ENCODE data around the gene UACA.
"Not testable (repeated sequence)": the region's sequence is repeated elsewhere in the genome, so short reads cannot be mapped to it uniquely, and the experiment has no call there.

UACA gene

DNA sequence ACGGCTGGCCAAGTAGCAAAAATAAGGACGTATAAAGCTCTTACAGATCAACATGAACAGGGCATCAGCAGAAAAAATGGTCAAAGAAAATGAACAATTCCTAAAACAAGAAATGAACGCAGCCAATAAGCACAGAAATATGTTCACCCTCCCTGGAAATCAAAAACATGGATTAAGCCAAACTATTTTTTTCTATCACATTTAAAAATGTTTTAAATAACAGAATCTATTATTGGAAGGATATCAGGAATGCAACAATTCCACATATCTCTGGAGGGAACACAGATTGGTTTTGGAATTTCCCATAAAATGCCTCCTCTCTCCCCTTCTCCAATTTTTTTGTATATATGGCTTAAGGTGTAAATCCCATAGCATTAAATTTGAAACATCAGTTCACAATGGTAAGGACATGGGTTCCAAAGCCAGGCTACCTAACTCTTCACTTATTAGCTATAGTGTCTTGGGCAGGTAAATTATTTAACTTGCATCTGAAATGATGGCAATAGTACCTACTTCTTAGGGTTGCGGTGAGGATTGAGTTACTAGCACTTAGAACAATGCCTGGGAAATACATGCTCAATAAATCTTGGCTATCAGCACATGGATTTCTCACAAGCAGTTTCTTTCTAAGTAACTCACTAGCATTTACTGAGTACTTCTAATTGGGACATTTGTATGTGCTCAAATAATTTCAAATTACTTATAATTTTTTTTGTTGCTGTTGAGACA is 10.1 kb downstream of the UACA start:
- DNase-seq: no peak

- DNase-seq: no peak
These were observed 11.1 kb downstream of the UACA start for GRCh38 chr15:70752193-70752635.

DNA sequence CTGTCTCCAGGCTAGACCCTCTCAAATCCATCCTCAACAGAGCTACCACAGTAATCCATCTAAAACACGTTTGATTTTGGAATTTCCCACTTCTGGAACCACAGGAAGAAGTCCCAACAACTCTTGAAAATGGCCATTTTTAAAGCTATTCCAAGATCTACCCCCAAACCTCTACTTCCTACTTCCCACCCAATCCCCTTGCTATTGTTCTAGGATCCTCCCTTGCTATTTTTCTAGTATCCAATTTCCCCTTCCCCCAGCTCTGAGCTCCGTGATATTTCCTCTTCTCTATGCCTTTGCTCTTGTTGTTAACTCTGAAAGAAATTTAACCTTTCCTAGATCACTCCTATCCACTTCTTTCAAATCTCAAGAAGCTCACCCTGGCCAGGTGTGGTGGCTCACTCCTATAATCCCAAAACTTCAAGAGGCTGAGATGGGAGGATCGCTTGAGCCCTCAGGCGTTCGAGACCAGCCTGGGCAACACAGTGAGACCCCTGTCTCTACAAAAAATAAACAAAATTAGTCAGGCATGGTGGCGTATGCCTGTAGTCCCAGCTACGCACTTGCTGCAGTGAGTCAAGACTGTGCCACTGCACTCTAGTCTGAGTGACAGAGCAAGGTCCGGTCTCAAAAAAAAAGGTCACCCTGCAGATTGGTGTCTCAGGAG is 13.0 kb downstream of the UACA start:
- DNase-seq: no peak

DNA sequence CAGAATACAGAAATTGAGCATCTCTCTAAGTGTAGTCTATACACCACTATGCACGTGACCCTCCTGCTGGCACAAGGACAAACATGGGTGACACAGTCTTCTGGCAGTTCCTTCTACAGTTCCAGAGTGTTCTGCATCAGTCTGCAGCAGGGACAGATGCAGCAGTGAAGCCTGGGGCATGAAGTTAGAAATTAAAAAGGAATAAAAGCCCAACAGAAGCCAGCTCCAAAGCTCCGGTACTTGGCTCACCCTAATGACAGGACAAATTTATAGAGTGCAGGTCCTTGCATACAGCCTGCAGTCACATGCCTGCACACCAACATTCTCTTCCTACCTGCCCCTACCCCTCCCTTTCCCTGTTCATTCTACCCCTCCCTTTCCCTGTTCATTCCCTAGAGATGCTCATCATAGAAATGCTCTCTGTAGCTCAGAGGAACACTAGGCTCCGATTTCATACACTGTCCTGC is 15.0 kb downstream of the UACA start:
- no peak for DNase-seq

DNA sequence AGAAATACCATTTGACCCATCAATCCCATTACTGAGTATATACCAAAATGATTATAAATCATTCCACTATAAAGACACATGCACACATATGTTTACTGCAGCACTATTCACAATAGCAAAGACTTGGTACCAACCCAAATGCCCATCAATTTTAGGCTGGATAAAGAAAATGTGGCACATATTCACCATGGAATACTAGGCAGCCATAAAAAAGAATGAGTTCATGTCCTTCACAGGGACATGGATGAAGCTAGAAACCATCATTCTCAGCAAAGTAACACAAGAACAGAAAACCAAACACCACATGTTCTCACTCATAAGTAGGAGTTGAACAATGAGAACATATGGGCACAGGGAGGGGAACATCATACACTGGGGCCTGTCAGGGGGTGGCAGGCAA is 16.8 kb downstream of the UACA start:
- DNase-seq: not testable (repeated sequence)

DNA sequence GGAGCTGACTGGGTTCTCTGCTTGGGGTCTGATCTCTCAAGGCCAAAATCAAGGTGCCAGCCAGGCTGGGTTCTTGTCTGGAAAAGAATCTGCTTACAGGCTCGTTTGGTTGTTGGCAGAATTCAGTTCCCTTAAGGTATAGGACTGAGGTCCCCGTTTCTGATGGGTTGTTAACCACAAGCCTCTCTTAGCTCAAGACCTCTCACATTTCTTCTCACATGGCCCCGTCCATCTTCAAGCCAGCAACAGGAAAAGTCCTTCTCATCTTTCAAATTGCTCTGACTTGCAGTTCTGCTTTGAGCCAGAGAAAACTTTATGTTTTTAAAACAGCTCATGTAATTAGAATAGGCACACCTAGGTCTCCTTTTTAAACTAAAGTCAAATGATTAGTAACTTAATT is 20.4 kb downstream of the UACA start:
- no peak for DNase-seq

DNA sequence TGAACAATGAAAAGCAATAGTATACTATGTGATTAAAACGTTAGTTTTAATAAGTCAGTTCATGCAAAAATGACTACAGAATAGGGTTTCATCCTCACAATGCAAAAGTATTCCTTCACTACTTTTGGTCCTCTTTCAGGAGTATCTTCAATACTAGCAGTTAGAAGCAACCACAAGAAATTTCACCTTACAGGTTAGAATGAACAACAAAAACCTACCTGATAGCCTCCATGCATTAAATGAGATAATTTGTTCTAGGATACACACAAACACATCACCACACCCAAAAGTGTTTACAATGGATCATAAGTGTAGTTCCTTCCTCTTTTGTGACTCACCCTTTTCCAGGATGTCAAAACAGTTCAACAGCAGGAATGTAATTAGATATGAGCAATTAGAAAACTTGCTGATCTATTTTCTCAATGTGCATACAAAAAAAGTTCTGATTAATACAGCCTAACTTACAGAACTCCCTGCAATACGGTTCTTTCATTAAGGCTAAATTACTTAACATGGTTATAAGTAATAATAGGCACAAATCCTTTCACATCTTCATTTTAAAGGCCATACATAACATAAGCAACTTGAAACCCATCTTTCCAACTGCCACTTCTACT is 21.6 kb downstream of the UACA start:
- DNase-seq: no peak

GRCh38 chr15:70741107-70741531 is 22.2 kb downstream of the UACA start:
- no peak for DNase-seq

GRCh38 chr15:70735040-70735439 is 28.3 kb downstream of the UACA start:
- DNase-seq: not testable (repeated sequence)

DNA sequence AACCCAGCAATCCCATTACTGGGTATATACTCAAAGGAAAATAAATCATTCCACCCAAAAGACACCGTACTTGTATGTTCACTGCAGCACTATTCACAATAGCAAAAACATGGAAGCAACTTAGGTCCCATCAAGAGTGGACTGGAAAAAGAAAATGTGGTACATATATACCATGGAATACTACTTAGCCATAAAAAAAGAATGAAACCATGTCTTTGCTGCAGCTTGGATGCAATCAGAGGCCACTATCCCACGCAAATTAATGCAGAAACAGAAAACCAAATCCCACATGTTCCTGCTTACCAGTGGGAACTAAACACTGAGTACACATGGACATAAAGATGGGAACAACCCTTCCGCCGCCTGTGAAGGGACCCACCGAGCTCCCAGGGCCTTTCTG is 34.2 kb downstream of the UACA start:
- no peak for DNase-seq

- no peak for DNase-seq
These were observed 36.6 kb downstream of the UACA start for GRCh38 chr15:70726753-70727152.

DNA sequence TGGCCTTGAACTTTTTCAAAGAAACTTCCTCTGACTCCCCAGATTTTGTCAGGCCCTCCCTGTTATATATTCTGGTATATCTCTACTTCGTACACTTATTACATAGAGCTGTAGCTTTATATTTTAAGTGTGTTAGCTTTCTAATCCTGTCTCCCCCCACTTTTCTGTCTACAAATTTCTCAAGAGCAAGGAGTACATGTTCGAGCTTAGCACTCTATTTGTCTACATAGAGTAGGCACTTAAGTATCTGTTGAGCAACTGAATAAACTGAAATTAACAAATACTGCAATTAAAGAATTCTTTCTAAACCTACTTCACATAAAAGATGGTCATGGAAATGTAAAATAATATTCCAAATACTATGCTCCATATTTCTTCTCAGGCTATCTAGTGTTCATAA is 39.4 kb downstream of the UACA start:
- DNase-seq: no peak

GRCh38 chr15:70723122-70723422 is 40.3 kb downstream of the UACA start:
- DNase-seq: no peak

DNA sequence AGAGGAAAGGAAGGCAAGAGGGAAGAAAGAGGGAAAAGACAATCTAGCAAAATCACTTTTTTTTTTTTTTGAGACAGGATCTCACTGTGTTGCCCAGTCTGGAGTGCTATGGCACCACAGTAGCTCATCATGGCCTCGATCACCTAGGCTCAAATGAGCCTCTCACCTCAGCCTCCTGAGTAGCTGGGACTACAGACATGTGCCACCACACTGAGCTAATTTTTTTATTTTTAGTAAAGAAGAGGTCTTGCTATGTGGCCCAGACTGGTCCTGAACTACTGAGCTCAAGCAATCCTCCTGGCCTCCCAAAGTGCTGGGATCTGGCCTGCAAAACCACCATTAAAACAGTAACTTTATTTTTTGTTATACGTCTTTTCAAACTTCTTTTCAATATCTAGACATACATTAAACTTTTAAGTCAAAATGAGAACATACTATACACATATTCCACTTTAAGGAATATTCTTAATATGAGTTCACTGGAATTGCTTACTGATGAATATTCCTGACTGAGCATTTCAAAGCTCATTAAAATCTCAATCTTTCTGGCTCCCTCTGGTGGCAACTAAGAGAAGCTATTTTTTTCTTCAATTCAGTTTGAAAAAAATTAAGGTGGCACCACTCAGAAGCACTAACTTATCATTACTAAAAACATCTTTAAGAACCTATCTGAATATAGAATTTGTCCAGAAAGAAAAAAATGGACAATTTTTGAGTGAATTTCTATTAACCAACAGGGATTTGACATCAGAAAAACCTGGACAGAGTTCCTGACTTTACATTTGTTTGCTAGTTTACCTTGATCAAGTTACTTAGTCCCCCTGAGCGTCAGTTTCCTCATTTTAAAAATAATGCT is 40.9 kb downstream of the UACA start:
- no peak for DNase-seq

DNA sequence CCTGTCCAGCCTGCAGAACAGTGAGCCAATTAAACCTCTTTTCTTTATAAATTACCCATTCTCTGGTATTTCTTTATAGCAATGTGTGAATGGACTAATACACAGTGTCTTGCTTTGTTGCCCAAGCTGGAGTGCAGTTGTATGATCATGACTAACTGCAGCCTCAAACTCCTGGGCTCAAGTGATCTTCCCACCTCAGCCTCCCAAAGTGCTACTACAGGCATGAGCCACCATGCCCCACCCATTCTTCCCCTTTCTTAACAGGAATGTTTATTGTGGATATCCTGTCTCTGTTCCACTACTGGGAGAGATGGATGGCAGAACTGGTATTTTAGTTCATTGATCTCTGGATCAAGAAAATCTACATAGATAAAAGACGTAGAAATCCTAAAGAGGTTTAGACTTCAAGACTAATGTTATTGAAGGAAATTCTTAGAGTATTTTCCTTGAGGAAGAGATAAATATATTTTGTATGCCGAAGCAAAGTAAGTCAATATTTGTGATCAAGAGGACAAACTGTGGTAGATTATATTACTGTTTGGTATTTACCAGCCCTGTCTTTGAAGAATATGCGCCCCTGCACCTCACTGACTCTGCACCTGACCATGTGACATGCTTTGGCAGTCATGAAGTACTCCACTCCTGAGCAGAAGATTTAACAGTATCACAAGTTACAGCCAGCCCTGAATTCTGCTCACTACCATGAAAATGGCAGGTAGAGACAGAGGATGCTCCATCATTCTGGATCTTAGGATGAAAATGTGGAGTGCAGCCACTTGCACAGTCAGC is 42.9 kb downstream of the UACA start:
- no peak for DNase-seq

DNA sequence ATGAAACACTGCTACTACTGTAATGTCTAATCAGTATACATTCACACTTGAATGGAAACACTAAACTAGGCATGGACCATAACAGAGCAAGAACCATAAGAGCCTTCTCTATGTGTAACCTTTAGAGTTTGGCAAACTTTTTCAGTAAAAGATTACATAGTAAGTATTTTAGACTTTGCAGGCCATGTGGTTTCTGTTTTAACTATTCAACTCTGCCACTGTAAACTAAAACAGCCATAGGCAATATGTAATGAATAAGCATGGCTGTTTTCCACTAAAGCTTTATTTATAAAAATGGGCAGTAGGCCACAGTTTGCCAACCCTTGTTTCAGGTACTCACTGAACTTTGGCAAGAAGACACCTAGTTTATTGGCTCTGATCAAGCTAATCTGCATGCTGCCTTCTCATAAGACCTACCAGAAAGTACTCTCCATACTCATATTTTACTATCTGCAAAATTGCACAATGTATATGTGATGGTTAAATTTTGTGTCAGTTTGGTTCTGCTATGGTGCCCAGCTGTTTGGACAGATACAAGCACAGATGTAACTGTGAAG is 46.0 kb downstream of the UACA start:
- DNase-seq: no peak

DNA sequence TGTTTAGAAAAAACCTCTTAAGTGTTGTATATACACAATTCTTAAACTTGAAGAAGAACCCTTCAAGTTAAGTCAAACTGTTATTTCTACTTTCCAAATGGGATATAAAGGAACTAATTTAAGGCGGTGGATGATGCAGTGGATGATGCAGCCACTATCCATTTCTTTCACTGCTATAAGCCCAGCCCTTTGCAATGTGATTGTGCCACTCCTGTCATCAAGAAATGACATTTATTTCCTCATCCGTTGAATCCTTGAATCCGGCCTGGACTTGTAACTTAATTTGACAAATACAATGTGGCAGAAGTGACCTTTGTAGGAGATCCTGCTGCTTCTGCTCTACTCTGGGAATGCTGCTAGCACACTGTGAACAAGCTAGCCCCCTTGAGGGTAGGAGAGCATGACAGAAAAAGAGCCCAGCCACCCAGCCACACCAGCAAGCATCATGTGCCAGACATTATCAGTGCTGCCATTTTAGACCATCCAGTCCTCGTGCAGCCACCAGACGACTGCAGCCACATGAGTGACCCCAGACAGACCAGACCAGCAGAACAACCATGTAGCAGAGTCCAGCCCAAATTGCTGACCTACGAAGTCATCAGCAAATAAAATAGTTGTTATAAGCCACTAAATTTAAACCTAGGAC is 47.4 kb downstream of the UACA start:
- DNase-seq: no peak

- no peak for DNase-seq
These were observed 48.8 kb downstream of the UACA start for GRCh38 chr15:70714565-70714964.

DNA sequence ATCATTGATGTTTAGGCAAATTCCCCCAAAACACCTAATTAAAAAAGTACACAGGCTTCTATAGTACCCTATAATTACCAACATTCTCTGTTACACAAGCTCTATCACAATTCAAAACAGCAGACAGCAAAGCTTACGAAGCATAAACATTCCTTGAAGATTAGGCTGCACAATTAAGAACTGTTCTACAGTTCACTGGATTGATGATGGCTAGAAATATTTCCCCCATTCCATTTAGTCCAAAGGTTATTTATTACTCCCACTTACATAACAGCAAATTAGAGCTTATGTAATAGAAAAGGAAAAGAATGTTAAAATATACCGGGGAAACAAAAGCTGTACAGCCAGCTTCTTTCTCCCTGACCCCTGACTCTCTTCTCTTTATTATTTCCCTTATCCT is 49.3 kb downstream of the UACA start:
- no peak for DNase-seq

- DNase-seq: no peak
These were observed 51.1 kb downstream of the UACA start for GRCh38 chr15:70712271-70712670.

DNA sequence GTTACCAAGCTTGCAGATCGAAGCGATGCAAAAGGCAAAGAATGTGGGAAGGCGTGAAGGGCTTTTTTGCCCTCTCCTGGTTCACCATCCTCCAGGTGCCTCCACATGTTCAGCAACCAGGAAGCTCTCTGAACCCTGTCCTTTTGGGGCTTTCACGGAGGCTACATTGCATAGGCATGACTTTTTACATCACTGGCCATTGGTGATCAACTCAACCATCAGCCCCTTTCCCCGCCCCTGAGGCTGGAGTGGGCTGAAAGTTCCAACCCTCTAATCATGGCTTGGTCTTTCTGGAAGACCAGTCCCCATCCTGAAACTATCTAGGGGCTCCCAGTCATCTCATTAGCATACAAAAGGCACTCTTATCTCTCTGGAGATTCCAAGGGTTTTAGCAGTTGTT is 52.6 kb downstream of the UACA start:
- no peak for DNase-seq

GRCh38 chr15:70708839-70709238 is 54.5 kb downstream of the UACA start:
- DNase-seq: no peak

All from stimulated activated CD4-positive, alpha-beta T cell treated with anti-CD3 and anti-CD28 coated beads, Interleukin-4, amount 100 ng/mL, for 24 hours (primary cell).